A549 (cell line): ENCODE measurements around the gene NBPF6. TPM values are rescaled to one million over a fixed set of nuclear protein-coding genes. Genes with fewer than 3 reads are reported as not detected.
"Not testable (repeated sequence)": the region's sequence is repeated elsewhere in the genome, so short reads cannot be mapped to it uniquely, and the experiment has no call there.

ENCODE experiments used
- ATAC-seq, 2 experiments: fragments of 200-7000 bp in 1 of 2; fragments of >200 bp in 1 of 2; cut with Nextera tagmentation in 1 of 2; cut with Tn5 transposase in 1 of 2; 3 replicates each; pipeline versions ENCODE4 v1.8.0 to v1.9.1; 2018 to 2020; ENCODE audit warnings: mild to moderate bottlenecking in 1 of 2, moderate library complexity in 1 of 2
- CTCF ChIA-PET: fragments of 300-600 bp; sonication (Branson Sonifier 250); formaldehyde crosslinking; extraction: SDS; loops from one replicate; lab custom pipeline; 2021; ENCODE audit warnings: antibody characterized with exemption, inconsistent platforms; lab: Yijun Ruan, JAX
- POLR2A ChIA-PET: fragments of 350-600 bp; formaldehyde crosslinking; extraction: SDS; loops from one replicate; lab custom pipeline; 2021; ENCODE audit warnings: antibody characterized with exemption, inconsistent platforms; lab: Yijun Ruan, JAX
- DNase-seq, 2 experiments: peaks; one replicate each; pipeline versions ENCODE4 v3.0.0 to v3.0.0-alpha.2; 2011 to 2016; ENCODE audit warnings: low read depth in 1 of 2, low spot score in 1 of 2
- FAIRE-seq: peaks from 2 replicates; lab custom pipeline; 2011; peaks lifted over from hg19 to GRCh38; lab: Jason Lieb, UNC
- H3K27ac ChIP-seq, 2 experiments: fragments of >200 bp; sonication (Bioruptor Twin); formaldehyde crosslinking; 3 replicates each; pipeline ENCODE4 v1.5.1; 2016 to 2017
- H3K4me1 ChIP-seq: fragments of >200 bp; sonication (Bioruptor Twin); formaldehyde crosslinking; 3 replicates; pipeline ENCODE4 v1.6.1; 2016
- H3K4me2 ChIP-seq: fragments of >200 bp; sonication (Bioruptor Twin); formaldehyde crosslinking; 3 replicates; pipeline ENCODE4 v1.6.1; 2016
- H3K4me3 ChIP-seq: fragments of >200 bp; sonication (Bioruptor Twin); formaldehyde crosslinking; 3 replicates; pipeline ENCODE4 v1.5.1; 2016
- H3K9me3 ChIP-seq: fragments of >200 bp; sonication (Bioruptor Twin); formaldehyde crosslinking; 3 replicates; pipeline ENCODE4 v1.6.1; 2016
- WGBS: methylation state at CpG from one replicate; pipeline ENCODE4 v1.1.6; 2017; ENCODE audit errors: missing lambda C conversion rate; 5-methylcytosine and 5-hydroxymethylcytosine counted together
- polyA minus RNA-seq: library from RNA; depleted of rRNA, polyadenylated mRNA; stranded (reverse); fragments of >200 nt; gene quantifications from 2 replicates; pipeline ENCODE4 v1.2.3, GENCODE V29; 2011; rRNA and poly(A)+ RNA removed
- polyA plus RNA-seq, 4 experiments: library from polyadenylated mRNA; depleted of rRNA in 3 of 4; stranded (reverse); fragments of >200 nt; fragmentation: RNase III in 1 of 4; extraction: RNeasy Plus Mini Kit Qiagen cat#74134 plus additional on column Dnase treatment in 1 of 4; gene quantifications; 2 replicates in 3 of 4; 3 replicates in 1 of 4; pipeline ENCODE4 v1.2.3, GENCODE V29; 2011 to 2017

Gene NBPF6
- polyA plus RNA-seq (2011; rRNA removed) (0.07 TPM in 1 of 2 replicates, not detected in the other), polyA plus RNA-seq (2017; fragmentation: RNase III; extraction: RNeasy Plus Mini Kit Qiagen cat#74134 plus additional on column Dnase treatment) (0.18 TPM in 1 of 3 replicates, not detected in the others), polyA minus RNA-seq (not detected in 2 replicates)
- polyA plus RNA-seq (2012; cell fraction: cytosol; rRNA removed): not detected in 2 replicates
- polyA plus RNA-seq (2012; cell fraction: nucleus; rRNA removed): not detected in 2 replicates

GRCh38 chr1:108450043-108450442 is at the start of gene NBPF6:
NBPF6 (plus strand) TSS chr1:108450343; CDS start chr1:108450602, 259 bp downstream.
- H3K27ac ChIP-seq, ATAC-seq, H3K4me1 ChIP-seq, H3K4me3 ChIP-seq, H3K4me2 ChIP-seq, CTCF ChIA-PET, DNase-seq, FAIRE-seq, POLR2A ChIA-PET, H3K9me3 ChIP-seq: not testable (repeated sequence)
- no CpG with 5 or more reads among the region's 5 CpGs for WGBS

DNA sequence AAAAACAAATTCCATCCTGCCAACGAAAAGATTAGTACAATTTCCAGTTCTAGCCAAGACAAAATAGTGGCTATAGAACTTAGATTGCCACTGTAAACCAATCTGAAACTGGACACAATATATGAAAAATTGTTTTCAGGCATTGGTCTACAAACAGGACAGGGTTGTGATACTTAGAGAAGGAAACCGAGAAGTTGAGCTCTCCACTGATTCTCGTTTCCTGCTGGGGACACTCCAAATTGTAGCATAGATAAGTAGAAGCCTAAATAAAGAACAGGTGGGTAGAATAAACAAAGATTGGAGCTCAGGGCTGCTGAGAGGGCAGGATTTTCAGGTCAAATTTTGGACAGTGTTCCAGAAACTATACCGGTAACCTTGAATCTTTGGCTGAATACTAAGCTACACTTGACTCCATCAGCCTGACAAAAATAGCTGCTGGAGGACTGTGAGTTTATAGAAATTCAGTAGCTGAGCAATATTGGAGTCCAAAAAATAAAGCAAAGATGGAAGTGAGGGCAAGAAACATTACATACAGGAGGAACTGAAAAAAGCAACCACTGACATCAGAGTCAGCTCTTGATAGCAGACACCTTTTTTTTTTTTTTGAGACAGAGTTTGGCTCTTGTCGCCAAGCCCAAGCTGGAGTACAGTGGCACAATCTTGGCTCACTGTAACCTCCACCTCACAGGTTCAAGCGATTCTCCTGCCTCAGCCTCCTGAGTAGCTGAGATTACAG is 38.9 kb upstream of the NBPF6 start:
- H3K4me1 ChIP-seq, H3K4me3 ChIP-seq, H3K4me2 ChIP-seq, FAIRE-seq, CTCF ChIA-PET, POLR2A ChIA-PET, H3K9me3 ChIP-seq, DNase-seq, H3K27ac ChIP-seq, ATAC-seq: not testable (repeated sequence)
- no CpG with 5 or more reads among the region's 6 CpGs for WGBS

- H3K9me3 ChIP-seq, ATAC-seq, FAIRE-seq, CTCF ChIA-PET, H3K27ac ChIP-seq, POLR2A ChIA-PET, DNase-seq, H3K4me1 ChIP-seq, H3K4me2 ChIP-seq, H3K4me3 ChIP-seq: not testable (repeated sequence)
- no CpG with 5 or more reads among the region's 5 CpGs for WGBS
These were observed 30.0 kb upstream of the NBPF6 start for GRCh38 chr1:108420129-108420528.

DNA sequence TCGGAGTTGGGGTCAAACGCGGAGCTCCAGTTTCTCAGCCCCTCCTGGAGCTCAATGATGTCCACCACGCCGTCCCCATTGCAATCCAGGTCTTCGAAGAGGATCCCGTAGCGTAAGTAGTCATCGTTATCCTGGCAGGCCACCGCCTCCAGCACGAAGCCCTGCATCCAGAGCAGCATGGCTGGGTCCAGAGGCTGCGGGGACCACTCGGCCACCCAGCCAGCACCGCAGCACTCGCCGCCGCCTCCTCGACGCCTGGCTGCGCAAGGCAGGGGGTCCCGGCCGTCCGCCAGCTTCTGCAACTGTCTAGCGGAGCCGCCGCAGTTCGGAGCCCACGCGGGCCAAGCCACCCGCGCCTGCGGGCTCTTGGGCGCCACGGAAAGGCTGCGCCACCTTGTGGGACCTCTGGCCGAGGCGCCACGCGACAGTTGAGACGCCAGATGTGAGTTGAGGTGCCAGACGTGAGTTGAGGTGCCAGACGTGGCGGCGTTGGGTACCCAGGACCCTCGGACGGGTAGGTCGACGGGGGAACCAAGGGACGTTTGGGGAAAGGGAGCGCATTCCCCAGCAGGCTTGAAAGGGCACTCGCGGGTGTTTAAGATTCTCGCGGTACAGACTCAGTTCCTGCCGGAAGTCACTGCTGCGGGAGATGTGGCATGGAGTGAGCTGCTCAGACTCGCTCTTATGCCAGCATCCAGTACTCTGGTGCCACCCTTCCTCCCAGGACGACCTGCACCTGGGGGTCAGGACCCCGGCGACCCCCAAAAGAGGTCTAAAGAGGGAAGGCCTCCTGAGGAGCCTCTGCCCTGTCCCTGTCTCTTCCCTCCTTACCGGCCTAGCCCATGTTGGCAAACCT is 28.9 kb upstream of the NBPF6 start:
- POLR2A ChIA-PET, CTCF ChIA-PET, H3K27ac ChIP-seq, H3K9me3 ChIP-seq, FAIRE-seq, DNase-seq, H3K4me3 ChIP-seq, H3K4me1 ChIP-seq, H3K4me2 ChIP-seq: not testable (repeated sequence)
- peak; percentile 68 to 85 for ATAC-seq
- WGBS: no CpG with 5 or more reads among the region's 61 CpGs

GRCh38 chr1:108426877-108427276 is 23.3 kb upstream of the NBPF6 start:
- POLR2A ChIA-PET, H3K4me1 ChIP-seq, DNase-seq, H3K27ac ChIP-seq, CTCF ChIA-PET, FAIRE-seq, H3K4me2 ChIP-seq, ATAC-seq, H3K4me3 ChIP-seq, H3K9me3 ChIP-seq: not testable (repeated sequence)
- no CpG with 5 or more reads among the region's 1 CpG for WGBS

DNA sequence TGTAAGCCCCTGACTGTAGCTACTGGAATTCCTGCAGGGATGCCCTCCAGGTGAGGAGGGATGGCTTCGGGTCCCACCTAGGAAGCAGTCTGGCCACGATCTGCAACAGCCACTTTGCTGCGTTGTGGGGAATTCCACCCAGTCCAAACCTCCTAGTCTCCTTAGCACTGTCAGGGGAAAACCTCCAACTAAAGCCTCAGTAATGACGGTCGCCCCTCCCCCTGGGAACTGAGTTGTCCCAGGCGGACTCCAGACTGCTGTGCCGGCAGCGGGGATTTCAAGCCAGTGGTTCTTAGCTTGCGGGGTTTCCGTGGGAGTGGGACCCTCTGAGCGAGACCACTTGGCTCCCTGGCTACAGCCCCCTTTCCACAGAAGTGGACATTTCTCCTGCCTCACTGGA is 18.1 kb upstream of the NBPF6 start:
- H3K4me2 ChIP-seq, POLR2A ChIA-PET, H3K27ac ChIP-seq, H3K9me3 ChIP-seq, H3K4me1 ChIP-seq, DNase-seq, ATAC-seq, H3K4me3 ChIP-seq, CTCF ChIA-PET, FAIRE-seq: not testable (repeated sequence)
- no CpG with 5 or more reads among the region's 11 CpGs for WGBS

DNA sequence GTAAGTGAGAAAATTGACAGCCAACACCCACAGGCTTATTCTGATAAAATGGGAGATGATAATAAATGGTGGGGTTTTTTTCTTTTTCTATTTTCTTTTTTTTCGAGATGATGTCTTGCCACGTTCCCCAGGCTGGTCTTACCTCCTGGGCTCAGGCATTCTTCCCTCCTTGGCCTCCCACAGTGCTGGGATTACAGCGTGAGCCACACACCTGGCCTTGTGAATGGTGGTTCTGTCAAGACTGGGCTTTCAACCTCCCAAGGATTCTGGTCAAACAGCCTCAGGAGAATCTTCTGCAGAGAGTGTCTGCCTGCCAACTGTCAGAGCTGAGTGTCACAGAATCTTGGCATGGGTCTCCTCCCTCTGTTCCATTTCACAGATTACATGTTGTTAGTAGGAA is 16.7 kb upstream of the NBPF6 start:
- WGBS: no CpG with 5 or more reads among the region's 3 CpGs
- H3K4me1 ChIP-seq, H3K4me3 ChIP-seq, POLR2A ChIA-PET, H3K27ac ChIP-seq, H3K4me2 ChIP-seq, FAIRE-seq, CTCF ChIA-PET, DNase-seq, H3K9me3 ChIP-seq, ATAC-seq: not testable (repeated sequence)

GRCh38 chr1:108438536-108438935 is 11.6 kb upstream of the NBPF6 start:
- POLR2A ChIA-PET, DNase-seq, CTCF ChIA-PET, FAIRE-seq, ATAC-seq, H3K27ac ChIP-seq, H3K4me3 ChIP-seq, H3K4me2 ChIP-seq, H3K4me1 ChIP-seq, H3K9me3 ChIP-seq: not testable (repeated sequence)

DNA sequence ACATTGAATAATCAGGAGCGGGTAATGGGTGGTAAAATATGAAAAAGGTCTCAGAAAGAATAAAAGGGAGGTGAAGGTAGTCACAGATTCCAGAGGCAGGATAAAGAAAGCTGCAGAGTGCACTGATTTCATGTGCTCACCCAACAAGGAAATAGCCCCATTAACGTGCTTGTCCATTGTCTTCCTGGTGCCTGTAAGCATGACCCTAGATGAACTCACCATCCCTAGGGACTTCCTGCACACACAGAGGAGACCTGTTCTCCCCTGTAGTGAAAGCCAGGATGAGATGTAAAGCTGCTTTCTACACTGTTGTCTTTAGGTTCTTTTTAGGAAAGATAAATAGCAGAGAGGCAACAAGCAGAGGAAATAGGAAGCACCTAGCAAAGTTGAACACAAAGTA is 4.4 kb downstream of the NBPF6 start:
- ATAC-seq, H3K4me2 ChIP-seq, H3K4me1 ChIP-seq, DNase-seq, CTCF ChIA-PET, POLR2A ChIA-PET, H3K4me3 ChIP-seq, FAIRE-seq, H3K9me3 ChIP-seq, H3K27ac ChIP-seq: not testable (repeated sequence)
- no CpG with 5 or more reads among the region's 2 CpGs for WGBS

- ATAC-seq, DNase-seq, CTCF ChIA-PET, H3K27ac ChIP-seq, POLR2A ChIA-PET, H3K4me2 ChIP-seq, FAIRE-seq, H3K4me3 ChIP-seq, H3K4me1 ChIP-seq, H3K9me3 ChIP-seq: not testable (repeated sequence)
- WGBS: no CpG with 5 or more reads among the region's 2 CpGs
These were observed 8.5 kb downstream of the NBPF6 start for GRCh38 chr1:108458661-108459060.

DNA sequence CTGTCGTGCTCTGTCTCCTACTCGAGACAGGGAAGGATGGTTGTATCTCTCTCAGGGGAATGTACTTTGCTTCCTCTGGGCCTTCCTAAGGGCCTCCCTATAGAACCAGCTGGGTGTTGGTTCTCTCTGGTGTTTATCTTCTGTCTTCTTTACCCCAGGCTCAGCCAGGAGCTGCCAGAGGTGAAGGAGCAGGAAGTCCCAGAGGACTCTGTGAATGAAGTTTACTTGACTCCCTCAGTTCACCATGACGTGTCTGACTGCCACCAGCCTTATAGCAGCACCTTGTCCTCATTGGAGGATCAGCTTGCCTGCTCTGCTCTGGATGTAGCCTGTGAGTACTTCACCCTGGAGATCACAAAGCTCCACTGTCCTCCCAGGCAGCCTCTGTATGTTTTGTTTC is 11.6 kb downstream of the NBPF6 start:
- POLR2A ChIA-PET, FAIRE-seq, ATAC-seq: not testable (repeated sequence)

More for the DNA sequence above, 11.6 kb downstream of the NBPF6 start:
- CTCF ChIA-PET, H3K27ac ChIP-seq, H3K4me2 ChIP-seq, H3K4me1 ChIP-seq, H3K4me3 ChIP-seq, DNase-seq, H3K9me3 ChIP-seq: not testable (repeated sequence)
- no CpG with 5 or more reads among the region's 3 CpGs for WGBS
